Left ventricle myocardium inferior (tissue), 1 donor: Measurements from ENCODE around the gene NPC1L1. TPM values are rescaled to one million over a fixed set of nuclear protein-coding genes. Genes with fewer than 3 reads are reported as not detected.

Experiments used
- DNase-seq: peaks from one replicate; pipeline ENCODE4 v3.0.0-alpha.2; 2020
- H3K27ac ChIP-seq: fragments of 200-600 bp; replicated peaks from 2 replicates; pipeline ENCODE4 v1.8.0; 2021
- H3K27me3 ChIP-seq: fragments of 200-600 bp; 2 replicates; pipeline ENCODE4 v1.8.0; 2021; ENCODE audit warnings: low read depth
- H3K36me3 ChIP-seq: fragments of 200-600 bp; 2 replicates; pipeline ENCODE4 v1.8.0; 2021
- H3K4me1 ChIP-seq: fragments of 200-600 bp; 2 replicates; pipeline ENCODE4 v1.8.0; 2021
- H3K4me3 ChIP-seq: fragments of 200-600 bp; 2 replicates; pipeline ENCODE4 v1.8.0; 2021; ENCODE audit warnings: mild to moderate bottlenecking, moderate library complexity
- H3K9me3 ChIP-seq: fragments of 200-600 bp; replicated peaks from 2 replicates; pipeline ENCODE4 v1.8.0; 2021
- intact Hi-C: fragments of 100-400 bp; cut with micrococcal nuclease; formaldehyde crosslinking; loops from one replicate; pipeline ENCODE4 v1.11.0; 2022
- total RNA-seq: library from RNA; stranded (reverse); fragmentation: NEBNext Ultra II Directional; extraction: Animal tissue kit (Norgen Biotek cat#: 25700); gene quantifications from one replicate; pipeline ENCODE4 v1.2.1, GENCODE V29; 2021
- TF ChIP-seq, protein P1 (sequence below): fragments of 200-600 bp; IDR thresholded peaks from 2 replicates; pipeline ENCODE4 v1.8.0; 2021; ENCODE audit warnings: antibody characterized with exemption, mild to moderate bottlenecking, borderline replicate concordance
- donor health status: DM: no; HTN: yes; CAD: no; lungs with severe emphysema.

NPC1L1 gene
- total RNA-seq, 1 donor from 2014 or later, result 0.19 TPM

DNA sequence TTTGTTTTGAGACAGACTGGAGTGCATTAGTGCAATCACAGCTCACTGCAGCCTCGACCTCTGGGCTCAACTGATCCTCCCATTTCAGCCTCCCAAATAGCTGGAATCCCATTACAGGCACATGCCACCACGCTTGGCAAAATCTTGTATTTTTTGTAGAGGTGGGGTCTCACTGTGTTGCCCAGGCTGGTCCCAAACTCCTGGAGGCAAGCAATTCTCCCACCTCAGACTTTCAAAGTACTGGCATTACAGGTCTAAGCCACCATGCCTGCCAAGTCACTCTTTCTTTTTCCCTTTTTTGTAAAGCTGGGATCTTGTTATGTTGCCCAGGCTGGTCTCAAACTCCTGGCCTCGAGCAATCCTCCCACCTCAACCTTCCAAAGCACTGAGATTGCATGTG is 8.3 kb upstream of the NPC1L1 start:
- DNase-seq, result no peak
- H3K27ac ChIP-seq, result no peak overlapping the region
- TF ChIP-seq, protein P1, sequence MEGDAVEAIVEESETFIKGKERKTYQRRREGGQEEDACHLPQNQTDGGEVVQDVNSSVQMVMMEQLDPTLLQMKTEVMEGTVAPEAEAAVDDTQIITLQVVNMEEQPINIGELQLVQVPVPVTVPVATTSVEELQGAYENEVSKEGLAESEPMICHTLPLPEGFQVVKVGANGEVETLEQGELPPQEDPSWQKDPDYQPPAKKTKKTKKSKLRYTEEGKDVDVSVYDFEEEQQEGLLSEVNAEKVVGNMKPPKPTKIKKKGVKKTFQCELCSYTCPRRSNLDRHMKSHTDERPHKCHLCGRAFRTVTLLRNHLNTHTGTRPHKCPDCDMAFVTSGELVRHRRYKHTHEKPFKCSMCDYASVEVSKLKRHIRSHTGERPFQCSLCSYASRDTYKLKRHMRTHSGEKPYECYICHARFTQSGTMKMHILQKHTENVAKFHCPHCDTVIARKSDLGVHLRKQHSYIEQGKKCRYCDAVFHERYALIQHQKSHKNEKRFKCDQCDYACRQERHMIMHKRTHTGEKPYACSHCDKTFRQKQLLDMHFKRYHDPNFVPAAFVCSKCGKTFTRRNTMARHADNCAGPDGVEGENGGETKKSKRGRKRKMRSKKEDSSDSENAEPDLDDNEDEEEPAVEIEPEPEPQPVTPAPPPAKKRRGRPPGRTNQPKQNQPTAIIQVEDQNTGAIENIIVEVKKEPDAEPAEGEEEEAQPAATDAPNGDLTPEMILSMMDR, result no peak
- H3K9me3 ChIP-seq, result no peaks in the 10 kb centered on the region
- no peaks in the 10 kb centered on the region for H3K4me1 ChIP-seq
- H3K36me3 ChIP-seq, result no peaks in the 10 kb centered on the region
- no peak overlapping the region for H3K4me3 ChIP-seq
- no peaks in the 10 kb centered on the region for H3K27me3 ChIP-seq
- intact Hi-C loops, result no loop called here

DNA sequence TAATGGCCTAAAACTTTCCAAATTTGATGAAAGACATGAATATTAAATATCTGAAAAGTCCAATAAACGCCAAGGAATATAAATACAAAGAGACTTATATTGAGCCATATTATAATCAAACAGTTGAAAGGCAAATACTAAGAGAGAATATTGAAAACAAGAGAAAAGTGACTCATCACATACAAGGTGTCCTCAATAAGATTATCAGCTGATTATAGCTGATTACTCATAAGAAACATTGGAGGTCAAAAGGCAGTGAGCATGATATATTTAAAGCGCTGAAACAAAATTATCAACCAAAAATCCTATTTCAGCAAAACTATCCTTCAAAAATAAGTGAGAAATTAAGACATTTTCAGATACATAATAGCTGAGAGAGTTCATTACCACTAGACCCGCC is 7.8 kb upstream of the NPC1L1 start:
- Histone ChIP-seq H3K9me3 (no peaks in the 10 kb centered on the region), H3K4me3 (no peak overlapping the region), H3K36me3 (no peaks in the 10 kb centered on the region), H3K27ac (no peak overlapping the region), H3K27me3 (no peaks in the 10 kb centered on the region), H3K4me1 (no peaks in the 10 kb centered on the region)
- TF ChIP-seq, protein P1, result no peak
- intact Hi-C loops, result no loop called here
- DNase-seq, result no peak

GRCh38 chr7:44547536-44548231 is 6.6 kb upstream of the NPC1L1 start:
- Histone ChIP-seq H3K27ac (no peak overlapping the region), H3K9me3 (no peaks in the 10 kb centered on the region), H3K4me3 (no peak overlapping the region), H3K27me3 (no peaks in the 10 kb centered on the region), H3K36me3 (no peaks in the 10 kb centered on the region), H3K4me1 (no peaks in the 10 kb centered on the region)
- intact Hi-C loops, result no loop called here
- TF ChIP-seq, protein P1, result no peak
- DNase-seq, result no peak

DNA sequence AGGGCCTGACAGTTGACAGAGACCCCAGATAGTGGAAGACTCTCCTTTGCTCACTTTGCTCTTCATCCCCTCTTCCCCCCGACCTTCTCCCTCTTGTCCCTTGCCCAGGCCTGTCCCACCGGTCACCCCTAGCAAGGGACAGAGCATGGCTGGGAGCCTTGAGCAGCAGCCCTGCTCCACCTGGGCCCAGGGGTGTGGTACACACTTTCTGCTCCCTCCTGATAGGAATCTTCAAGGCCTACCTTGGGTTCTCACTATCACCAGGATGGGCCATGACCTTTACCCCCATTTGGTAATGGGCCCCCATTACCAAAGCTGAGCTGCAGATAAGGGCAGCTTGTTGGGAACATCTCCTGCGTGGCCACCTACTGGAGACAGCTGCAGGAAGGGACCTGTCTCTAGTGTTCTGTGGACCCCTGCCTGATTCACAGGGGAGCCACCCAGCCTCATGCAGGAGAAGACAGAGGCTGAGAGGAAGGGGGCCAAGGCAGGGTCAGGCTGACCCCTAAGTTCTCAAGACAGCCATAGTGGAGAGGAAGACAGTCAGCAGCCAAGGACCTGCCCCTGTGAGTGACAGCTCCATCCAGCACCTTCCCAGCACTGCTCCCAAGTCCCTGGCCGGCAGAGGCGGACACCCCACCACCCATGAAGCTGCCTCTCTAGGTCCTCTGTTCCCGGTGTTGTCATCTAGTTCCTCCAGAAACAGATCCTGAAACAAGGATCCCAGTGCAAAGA is 913 bp upstream of the NPC1L1 start:
- TF ChIP-seq, protein P1, result no peak
- Histone ChIP-seq H3K4me3 (no peak overlapping the region), H3K4me1 (no peaks in the 10 kb centered on the region), H3K36me3 (no peaks in the 10 kb centered on the region), H3K27me3 (no peaks in the 10 kb centered on the region), H3K27ac (no peak overlapping the region), H3K9me3 (no peaks in the 10 kb centered on the region)
- intact Hi-C loops, result no loop called here
- DNase-seq, result no peak

GRCh38 chr7:44540592-44541027 is 520 bp downstream of the NPC1L1 start:
- no peak for DNase-seq
- no peaks in the 10 kb centered on the region for H3K27me3 ChIP-seq
- intact Hi-C loops, result no loop called here
- TF ChIP-seq, protein P1, result no peak
- H3K9me3 ChIP-seq, result no peaks in the 10 kb centered on the region
- no peaks in the 10 kb centered on the region for H3K4me1 ChIP-seq
- H3K4me3 ChIP-seq, result no peak overlapping the region
- H3K36me3 ChIP-seq, result no peaks in the 10 kb centered on the region
- H3K27ac ChIP-seq, result no peak overlapping the region
